Neural progenitor cell (in vitro differentiated cells): ENCODE results near the gene HADH. TPM values are rescaled to one million over a fixed set of nuclear protein-coding genes. Genes with fewer than 3 reads are reported as not detected.

ENCODE experiments used
- DNase-seq: peaks from one replicate; pipeline ENCODE4 v3.0.0-alpha.2; 2016; ENCODE audit warnings: low spot score
- H2AFZ ChIP-seq: fragments of 200-600 bp; sonication (generic); replicated peaks from 2 replicates; pipeline ENCODE4 v1.6.1; 2016; ENCODE audit warnings: antibody characterized with exemption
- H3F3A ChIP-seq: fragments of 200-600 bp; sonication (generic); 2 replicates; pipeline ENCODE4 v1.6.1; 2016; ENCODE audit warnings: antibody characterized with exemption, low read depth
- H3K27ac ChIP-seq: fragments of 200-600 bp; sonication (generic); 2 replicates; pipeline ENCODE4 v1.5.1; 2016; ENCODE audit warnings: mild to moderate bottlenecking
- H3K27me3 ChIP-seq: fragments of 200-600 bp; sonication (generic); 2 replicates; pipeline ENCODE4 v1.6.1; 2016; ENCODE audit warnings: mild to moderate bottlenecking, moderate library complexity
- H3K36me3 ChIP-seq: fragments of 200-600 bp; sonication (generic); 2 replicates; pipeline ENCODE4 v1.5.1; 2016
- H3K4me1 ChIP-seq: fragments of 200-600 bp; sonication (generic); 2 replicates; pipeline ENCODE4 v1.6.1; 2016; ENCODE audit warnings: mixed run types
- H3K4me2 ChIP-seq: fragments of 200-600 bp; sonication (generic); 2 replicates; pipeline ENCODE4 v1.6.1; 2016
- H3K4me3 ChIP-seq: fragments of 200-600 bp; sonication (generic); 2 replicates; pipeline ENCODE4 v1.5.1; 2016
- H3K79me2 ChIP-seq: fragments of 200-600 bp; sonication (generic); 2 replicates; pipeline ENCODE4 v1.6.1; 2016; ENCODE audit warnings: low read depth
- H3K9ac ChIP-seq: fragments of 200-600 bp; sonication (generic); 2 replicates; pipeline ENCODE4 v1.6.1; 2016
- H3K9me3 ChIP-seq: fragments of 200-600 bp; sonication (generic); 2 replicates; pipeline ENCODE4 v1.5.1; 2016; ENCODE audit warnings: low read depth
- H4K20me1 ChIP-seq: fragments of 200-600 bp; sonication (generic); 2 replicates; pipeline ENCODE4 v1.6.1; 2016; ENCODE audit warnings: low read depth
- H3K27ac Mint-ChIP-seq: 3 replicates; pipeline ENCODE4 v1.8.0; 2021; ENCODE audit warnings: mixed read lengths
- H3K27me3 Mint-ChIP-seq: 2 replicates; pipeline ENCODE4 v1.8.0; 2022; ENCODE audit warnings: low read depth, mild to moderate bottlenecking, inconsistent platforms, moderate library complexity, mixed read lengths; ENCODE audit not compliant: insufficient read depth
- H3K36me3 Mint-ChIP-seq: 3 replicates; pipeline ENCODE4 v1.8.0; 2021; ENCODE audit warnings: mixed read lengths
- H3K4me1 Mint-ChIP-seq: 3 replicates; pipeline ENCODE4 v1.8.0; 2021; ENCODE audit warnings: mixed read lengths
- H3K4me3 Mint-ChIP-seq: 3 replicates; pipeline ENCODE4 v1.8.0; 2021; ENCODE audit warnings: mild to moderate bottlenecking, moderate library complexity, mixed read lengths
- H3K9me3 Mint-ChIP-seq: 3 replicates; pipeline ENCODE4 v1.8.0; 2020; ENCODE audit warnings: mixed read lengths
- EZH2 ChIP-seq: fragments of 200-600 bp; sonication (generic); IDR thresholded peaks from 2 replicates; pipeline ENCODE4 v1.6.1; 2017; ENCODE audit warnings: antibody characterized with exemption, mild to moderate bottlenecking, moderate library complexity
- EZH2phosphoT487 ChIP-seq: fragments of 200-600 bp; sonication (generic); IDR thresholded peaks from 2 replicates; pipeline ENCODE4 v1.6.1; 2017; ENCODE audit warnings: antibody characterized with exemption
- total RNA-seq: library from RNA; depleted of rRNA; stranded (reverse); fragments of >200 nt; gene quantifications from 2 replicates; pipeline ENCODE4 v1.2.3, GENCODE V29; 2015; ENCODE audit warnings: low replicate concordance
- TF ChIP-seq, protein P1 (sequence below): fragments of 200-600 bp; sonication (generic); IDR thresholded peaks from 2 replicates; pipeline ENCODE4 v1.5.1; 2017; ENCODE audit warnings: antibody characterized with exemption, mild to moderate bottlenecking

HADH gene
- total RNA-seq, 1 donor from 2014 or later: 49.9 TPM

DNA sequence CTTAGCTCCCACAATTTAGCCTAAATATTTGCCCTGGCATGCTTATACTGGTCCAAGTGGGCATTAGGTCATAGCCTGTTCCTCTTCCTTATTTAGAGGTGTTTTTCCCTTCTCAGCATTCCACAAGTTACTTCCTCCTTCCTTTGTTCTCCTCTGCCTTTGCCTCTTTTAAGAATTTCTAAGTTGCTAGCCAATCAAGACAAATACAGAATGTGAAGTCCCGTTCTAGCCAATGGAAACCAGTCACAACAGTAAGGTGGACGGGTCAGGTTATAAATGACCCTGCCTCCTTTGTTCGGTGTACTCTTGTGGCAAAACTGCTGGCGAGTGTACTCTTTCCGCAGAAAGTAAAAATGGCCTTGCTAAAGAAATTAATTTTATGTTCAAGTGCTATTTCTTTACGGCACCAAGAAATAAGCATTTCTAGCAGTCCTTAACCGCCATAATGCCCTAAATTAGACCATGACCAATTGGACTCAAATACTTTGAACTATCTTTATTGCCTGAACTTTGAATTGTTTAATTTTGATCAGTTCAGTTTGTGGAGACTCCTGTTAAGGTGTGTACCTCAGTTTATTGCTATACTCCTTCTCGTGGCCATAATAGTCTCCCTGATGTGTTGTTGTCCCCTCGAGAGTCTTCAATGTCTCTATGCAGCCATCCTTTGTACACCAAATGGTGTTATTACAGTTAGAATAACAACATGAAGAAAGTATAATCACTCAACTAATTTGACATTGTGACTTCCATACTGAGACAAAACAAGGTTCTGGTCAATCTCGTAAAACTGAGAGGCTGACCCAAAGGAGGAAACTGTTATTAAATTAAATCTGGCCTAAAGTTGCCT lies 1.6 kb upstream of the HADH start:
- no peaks in the 10 kb centered on the region for H3K27me3 Mint-ChIP-seq
- H3K4me3 Mint-ChIP-seq: no peak overlapping the region

DNA sequence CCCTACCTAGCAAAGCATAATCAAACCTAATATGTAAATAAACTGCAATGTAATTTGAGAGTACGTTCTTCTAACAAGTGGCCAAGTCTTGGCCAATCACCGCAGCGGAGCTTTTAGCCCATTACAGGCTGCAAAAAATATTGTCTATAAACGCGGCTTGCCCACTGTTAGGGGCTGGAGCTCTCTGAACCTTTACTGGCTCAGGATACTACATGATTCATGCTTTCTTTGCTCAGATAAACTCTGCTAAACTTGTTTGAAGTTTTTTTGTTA lies 990 bp upstream of the HADH start:
- peak overlapping the region; percentile 87 for H3K4me2 ChIP-seq
- no peak for DNase-seq
- H3K27ac ChIP-seq: no peak overlapping the region
- Mint-ChIP-seq H3K9me3 (no peaks in the 10 kb centered on the region), H3K4me3 (no peak overlapping the region), H3K36me3 (no peaks in the 10 kb centered on the region), H3K4me1 (peaks cover 29% of the 10 kb centered on the region), H3K27ac (no peak overlapping the region), H3K27me3 (no peaks in the 10 kb centered on the region)
- H3K27me3 ChIP-seq: peaks cover 12% of the 10 kb centered on the region
- no peaks in the 10 kb centered on the region for H3K36me3 ChIP-seq
- no peak overlapping the region for H2AFZ ChIP-seq
- no peaks in the 10 kb centered on the region for H3K9me3 ChIP-seq
- no peak overlapping the region for H3K9ac ChIP-seq
- no peak for TF ChIP-seq EZH2phosphoT487
- no peak for TF ChIP-seq EZH2
- TF ChIP-seq, protein P1, sequence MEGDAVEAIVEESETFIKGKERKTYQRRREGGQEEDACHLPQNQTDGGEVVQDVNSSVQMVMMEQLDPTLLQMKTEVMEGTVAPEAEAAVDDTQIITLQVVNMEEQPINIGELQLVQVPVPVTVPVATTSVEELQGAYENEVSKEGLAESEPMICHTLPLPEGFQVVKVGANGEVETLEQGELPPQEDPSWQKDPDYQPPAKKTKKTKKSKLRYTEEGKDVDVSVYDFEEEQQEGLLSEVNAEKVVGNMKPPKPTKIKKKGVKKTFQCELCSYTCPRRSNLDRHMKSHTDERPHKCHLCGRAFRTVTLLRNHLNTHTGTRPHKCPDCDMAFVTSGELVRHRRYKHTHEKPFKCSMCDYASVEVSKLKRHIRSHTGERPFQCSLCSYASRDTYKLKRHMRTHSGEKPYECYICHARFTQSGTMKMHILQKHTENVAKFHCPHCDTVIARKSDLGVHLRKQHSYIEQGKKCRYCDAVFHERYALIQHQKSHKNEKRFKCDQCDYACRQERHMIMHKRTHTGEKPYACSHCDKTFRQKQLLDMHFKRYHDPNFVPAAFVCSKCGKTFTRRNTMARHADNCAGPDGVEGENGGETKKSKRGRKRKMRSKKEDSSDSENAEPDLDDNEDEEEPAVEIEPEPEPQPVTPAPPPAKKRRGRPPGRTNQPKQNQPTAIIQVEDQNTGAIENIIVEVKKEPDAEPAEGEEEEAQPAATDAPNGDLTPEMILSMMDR: no peak
- peaks cover 22% of the 10 kb centered on the region for H4K20me1 ChIP-seq
- H3K4me1 ChIP-seq: peaks cover 17% of the 10 kb centered on the region
- H3F3A ChIP-seq: peaks cover 8% of the 10 kb centered on the region
- H3K79me2 ChIP-seq: peaks cover 32% of the 10 kb centered on the region
- no peak overlapping the region for H3K4me3 ChIP-seq

More for the DNA sequence above, 1.6 kb upstream of the HADH start:
- Histone ChIP-seq H3K4me1 (peaks cover 17% of the 10 kb centered on the region), H3K4me2 (no peak overlapping the region), H3K27me3 (peaks cover 12% of the 10 kb centered on the region), H3K79me2 (peaks cover 27% of the 10 kb centered on the region), H2AFZ (no peak overlapping the region), H4K20me1 (peaks cover 22% of the 10 kb centered on the region), H3F3A (peaks cover 8% of the 10 kb centered on the region), H3K9me3 (no peaks in the 10 kb centered on the region), H3K4me3 (no peak overlapping the region), H3K36me3 (no peaks in the 10 kb centered on the region), H3K9ac (no peak overlapping the region), H3K27ac (no peak overlapping the region)
- Mint-ChIP-seq H3K4me1 (peaks cover 25% of the 10 kb centered on the region), H3K36me3 (no peaks in the 10 kb centered on the region), H3K27ac (no peak overlapping the region), H3K9me3 (no peaks in the 10 kb centered on the region)
- no peak for DNase-seq
- no peak for TF ChIP-seq EZH2phosphoT487
- no peak for TF ChIP-seq EZH2
- TF ChIP-seq, protein P1: no peak

DNA sequence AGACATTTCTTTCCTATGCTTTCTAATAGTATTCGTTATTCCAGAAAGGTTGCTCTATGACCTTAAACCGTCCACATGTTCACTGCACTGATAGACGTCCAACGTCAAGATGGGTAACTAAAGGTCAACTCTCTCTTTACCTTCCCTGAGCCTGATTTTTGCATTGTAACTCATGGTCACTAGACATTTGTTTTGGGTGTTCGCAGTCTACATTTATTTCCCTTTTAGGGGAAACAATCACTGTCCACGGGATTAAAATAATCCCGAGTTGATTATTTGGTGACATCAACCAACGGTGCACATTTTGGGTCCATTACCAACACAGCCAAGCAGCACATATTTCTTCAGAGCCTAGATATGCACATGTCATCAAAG lies 540 bp upstream of the HADH start:
- Histone ChIP-seq H4K20me1 (peaks cover 22% of the 10 kb centered on the region), H3K9me3 (no peaks in the 10 kb centered on the region), H3K4me1 (peaks cover 17% of the 10 kb centered on the region), H3K4me2 (peak overlapping the region; percentile 87), H3K9ac (no peak overlapping the region), H3K4me3 (peak overlapping the region; percentile 70), H3K36me3 (no peaks in the 10 kb centered on the region), H3K79me2 (peaks cover 37% of the 10 kb centered on the region), H3K27ac (no peak overlapping the region), H2AFZ (peak overlapping the region; percentile 94), H3F3A (peaks cover 8% of the 10 kb centered on the region), H3K27me3 (peaks cover 12% of the 10 kb centered on the region)
- TF ChIP-seq EZH2phosphoT487 (no peak), EZH2 (no peak)
- TF ChIP-seq, protein P1: no peak
- peak overlapping the region; percentile 87 for H3K4me3 Mint-ChIP-seq
- H3K9me3 Mint-ChIP-seq: no peaks in the 10 kb centered on the region
- no peaks in the 10 kb centered on the region for H3K36me3 Mint-ChIP-seq
- H3K27me3 Mint-ChIP-seq: no peaks in the 10 kb centered on the region
- DNase-seq: no peak
- H3K4me1 Mint-ChIP-seq: peaks cover 30% of the 10 kb centered on the region
- H3K27ac Mint-ChIP-seq: no peak overlapping the region
